Inferior parietal cortex (tissue), 1 donor: ENCODE data around the gene DOCK2.
A peak's percentile ranks its signal among the peaks of the same experiment; 100 is the strongest.

Experiments
- DNase-seq: peaks from one replicate; pipeline ENCODE4 v3.0.0-alpha.2; 2016; ENCODE audit errors: extremely low spot score

DOCK2 gene

GRCh38 chr5:169688106-169688505 lies 51.0 kb downstream of the DOCK2 start:
- DNase-seq: no peak

DNA sequence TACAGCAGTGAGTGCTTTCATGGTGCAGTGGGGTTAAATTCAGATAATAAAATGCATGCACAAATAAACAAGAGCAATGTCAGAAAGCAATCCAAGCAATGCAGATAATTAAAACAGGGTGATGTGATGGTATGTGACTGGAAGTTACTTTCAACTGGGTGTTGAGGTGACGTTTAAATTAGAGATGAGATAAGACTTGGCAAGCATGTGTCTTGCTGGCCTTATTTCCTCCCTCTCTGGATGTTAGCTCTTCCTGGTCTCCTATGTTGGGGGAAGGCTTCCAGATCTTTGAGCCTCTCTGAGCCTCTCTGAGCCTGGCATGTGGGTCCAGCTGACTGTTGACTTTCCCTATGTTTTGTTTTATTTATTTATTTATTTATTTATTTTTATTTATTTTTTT lies 54.4 kb downstream of the DOCK2 start:
- no peak for DNase-seq

GRCh38 chr5:169694091-169694625 lies 57.1 kb downstream of the DOCK2 start:
- no peak for DNase-seq

DNA sequence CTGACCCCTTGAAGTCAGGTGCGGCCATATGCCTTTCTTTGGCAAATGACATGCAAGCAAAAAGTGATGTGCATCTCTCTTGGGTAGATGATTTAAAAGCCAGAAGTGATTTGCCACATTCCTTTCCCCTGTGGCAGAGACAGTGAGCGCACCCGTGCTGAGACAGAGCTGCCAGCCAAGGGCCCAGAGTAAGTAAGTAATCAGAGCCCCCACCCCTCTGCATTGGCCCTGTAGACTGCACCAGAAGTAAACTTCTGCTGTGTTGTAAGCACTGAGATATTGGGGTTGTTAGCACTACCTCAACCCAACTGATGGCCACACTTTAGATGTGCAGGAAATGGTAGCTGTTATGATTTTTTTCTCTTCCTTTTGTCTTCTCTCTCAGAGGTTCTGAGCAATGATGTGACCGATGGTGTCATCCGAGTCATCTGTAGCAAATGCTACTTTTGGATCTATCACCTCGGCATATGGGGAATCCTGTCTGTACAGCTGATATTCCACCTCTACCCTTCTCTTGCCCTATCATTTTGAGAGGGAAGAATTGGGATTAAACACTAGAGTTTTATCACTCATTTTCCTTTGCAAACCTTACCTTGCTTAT lies 58.0 kb downstream of the DOCK2 start:
- DNase-seq: no peak

- no peak for DNase-seq
These were observed 58.9 kb downstream of the DOCK2 start for GRCh38 chr5:169695919-169696490.

DNA sequence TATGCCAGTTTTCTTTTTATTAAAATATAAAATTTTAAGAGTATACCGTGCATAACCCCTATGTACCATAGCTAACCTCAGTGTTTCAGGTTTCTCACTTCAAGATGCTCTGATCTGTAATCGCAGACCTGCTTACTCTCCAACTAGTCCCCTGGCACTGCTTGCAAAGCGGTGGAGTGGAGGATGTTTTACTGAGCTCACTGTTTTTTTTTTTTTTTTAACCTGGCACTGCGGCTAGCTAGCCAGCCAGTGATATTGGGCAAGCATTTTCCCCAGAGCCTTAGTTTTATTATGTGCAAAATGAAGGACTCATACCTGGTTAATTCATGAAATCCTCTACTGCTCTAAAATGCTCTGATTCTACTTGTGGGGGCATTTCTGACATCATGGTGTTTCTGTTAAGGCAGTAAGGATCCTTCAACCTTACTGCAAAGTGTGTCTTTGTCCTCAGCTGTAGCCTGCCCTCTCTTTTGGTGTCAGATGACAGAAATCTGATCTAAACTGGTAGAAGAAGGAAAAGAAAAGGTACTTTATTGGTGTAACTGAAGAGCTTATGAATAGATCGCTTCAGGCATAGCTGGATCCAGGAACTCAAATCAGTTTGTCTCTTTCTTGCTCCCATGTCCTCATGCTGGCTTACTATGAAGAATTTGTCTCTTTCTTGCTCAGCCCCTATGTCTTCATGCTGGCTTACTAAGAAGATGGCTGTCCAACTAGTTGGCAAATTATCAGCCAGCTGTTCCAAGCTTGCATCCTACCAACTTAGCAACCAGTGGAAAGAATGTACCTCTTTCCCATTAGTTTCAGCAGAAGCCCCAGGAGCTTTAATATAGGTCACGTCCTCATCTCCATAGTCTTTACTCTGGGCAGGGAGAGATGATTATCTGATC lies 59.8 kb downstream of the DOCK2 start:
- no peak for DNase-seq

- no peak for DNase-seq
These were observed 60.4 kb downstream of the DOCK2 start for GRCh38 chr5:169697511-169697890.

- DNase-seq: no peak
These were observed 60.9 kb downstream of the DOCK2 start for GRCh38 chr5:169697976-169698375.

GRCh38 chr5:169700611-169701010 lies 63.5 kb downstream of the DOCK2 start:
- DNase-seq: no peak

DNA sequence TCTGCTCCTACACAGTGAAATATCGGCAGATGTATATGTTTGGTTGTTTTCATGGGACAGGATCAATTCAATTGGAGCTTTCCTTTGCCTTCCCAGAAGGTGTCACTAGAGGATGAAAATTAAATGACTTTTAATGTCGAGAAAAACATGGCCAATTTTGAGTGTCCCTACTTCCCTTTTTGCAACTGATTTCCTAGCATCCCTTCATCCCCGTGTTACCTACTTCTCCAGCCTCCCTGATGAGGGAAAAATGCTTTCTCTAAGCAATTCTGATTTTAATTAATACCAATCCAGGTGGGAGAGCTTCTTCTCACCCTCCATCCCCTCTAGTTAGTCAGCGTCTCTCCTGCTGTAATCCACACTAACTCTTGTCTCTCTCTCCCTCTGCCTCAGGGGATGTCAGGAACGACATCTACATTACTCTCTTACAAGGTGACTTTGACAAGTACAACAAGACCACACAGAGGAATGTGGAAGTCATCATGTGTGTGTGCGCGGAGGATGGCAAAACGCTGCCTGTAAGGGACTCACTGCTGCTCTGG lies 64.9 kb downstream of the DOCK2 start:
- DNase-seq: peak; percentile 77

DNA sequence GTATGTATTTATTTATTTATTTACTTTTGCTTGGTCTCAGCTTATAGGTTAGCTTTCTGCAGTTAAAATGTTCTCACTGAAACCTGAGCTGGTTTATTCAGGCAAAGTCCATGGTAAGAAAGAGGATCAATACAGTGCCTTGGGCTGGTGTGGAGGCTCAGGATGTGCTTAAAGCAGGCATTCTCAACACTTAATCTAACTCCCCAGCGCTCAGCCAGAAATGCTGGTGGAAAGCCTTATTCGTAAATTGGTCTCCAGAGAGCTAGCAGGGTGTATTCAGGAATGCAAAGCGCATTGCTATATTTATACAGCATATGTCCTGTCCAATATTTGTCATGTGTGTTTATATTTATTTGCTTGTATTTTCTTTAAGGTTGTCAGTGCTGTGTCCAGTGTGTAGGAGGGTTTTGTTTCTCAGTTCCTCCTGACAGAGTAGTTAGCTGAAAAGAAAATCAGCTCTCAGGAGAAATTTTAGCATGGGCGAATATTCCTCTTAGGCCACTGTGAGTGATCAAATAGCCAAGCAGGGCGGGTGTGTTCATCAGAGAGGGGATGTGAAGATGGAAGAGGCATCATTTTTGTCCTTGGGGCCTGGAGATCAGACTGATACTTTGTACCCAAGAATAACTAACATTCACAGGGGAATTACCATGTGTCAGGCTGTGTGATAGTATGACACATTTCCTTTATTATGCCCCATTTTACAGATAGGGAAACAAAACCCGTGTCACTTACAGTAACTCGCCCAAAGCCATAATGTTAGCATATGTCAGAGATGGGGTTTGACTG lies 65.8 kb downstream of the DOCK2 start:
- peak; percentile 12 for DNase-seq

DNA sequence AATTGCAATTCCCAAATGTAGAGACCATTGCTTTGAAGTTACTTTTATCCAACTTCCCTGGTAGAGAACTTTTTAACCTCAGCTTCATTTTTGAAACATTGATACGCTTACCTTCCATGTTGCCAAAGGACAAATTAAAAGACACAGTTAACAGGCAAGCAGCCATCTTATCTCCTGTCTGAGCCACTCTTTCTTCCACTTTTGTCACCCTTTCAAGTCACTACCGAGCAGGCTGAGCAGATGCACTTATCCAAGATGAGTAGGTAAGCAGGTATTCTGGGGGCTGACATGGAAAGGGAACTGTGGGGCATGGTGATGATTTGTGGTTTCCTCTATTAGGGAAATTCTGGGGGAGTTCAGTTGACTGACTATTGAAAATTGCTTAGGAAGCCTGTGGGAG lies 66.7 kb downstream of the DOCK2 start:
- no peak for DNase-seq

DNA sequence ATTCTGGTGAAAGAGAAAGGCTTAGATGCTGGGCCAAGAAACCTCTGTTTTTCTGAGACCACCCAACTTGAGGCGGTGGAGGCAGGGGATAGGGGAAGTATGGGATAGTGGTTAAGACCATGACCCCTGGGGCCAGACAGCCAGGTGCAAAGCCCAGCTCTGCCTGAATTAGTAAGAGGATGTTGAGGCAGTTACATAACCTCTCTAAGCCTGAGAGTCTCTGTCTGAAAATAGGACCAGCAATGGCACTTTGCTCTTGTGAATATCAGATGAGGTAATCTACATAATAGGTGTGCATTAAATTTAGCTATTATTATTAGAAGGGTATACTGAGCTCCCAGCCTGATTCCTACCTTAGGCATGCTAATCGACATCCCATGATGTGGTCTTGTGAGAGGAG lies 68.2 kb downstream of the DOCK2 start:
- no peak for DNase-seq

DNA sequence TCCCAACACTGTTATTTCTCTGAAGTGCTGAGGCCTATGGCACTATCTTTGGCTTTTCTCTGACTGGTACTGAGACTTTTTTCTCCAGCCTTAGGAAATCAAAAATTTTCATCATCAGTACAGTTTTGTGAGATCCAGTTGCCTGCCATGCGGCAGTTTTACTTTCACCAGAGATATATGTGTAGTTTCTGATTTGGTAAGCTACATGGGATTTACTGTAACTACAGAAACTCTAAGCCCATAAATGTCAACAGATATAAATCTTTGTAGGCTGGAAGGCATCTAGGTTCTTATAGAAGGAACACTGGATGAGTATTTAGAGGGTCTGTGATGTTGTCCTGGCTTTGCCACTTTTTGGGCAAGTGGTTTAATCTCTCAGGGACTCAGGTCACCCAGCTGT lies 69.0 kb downstream of the DOCK2 start:
- no peak for DNase-seq

DNA sequence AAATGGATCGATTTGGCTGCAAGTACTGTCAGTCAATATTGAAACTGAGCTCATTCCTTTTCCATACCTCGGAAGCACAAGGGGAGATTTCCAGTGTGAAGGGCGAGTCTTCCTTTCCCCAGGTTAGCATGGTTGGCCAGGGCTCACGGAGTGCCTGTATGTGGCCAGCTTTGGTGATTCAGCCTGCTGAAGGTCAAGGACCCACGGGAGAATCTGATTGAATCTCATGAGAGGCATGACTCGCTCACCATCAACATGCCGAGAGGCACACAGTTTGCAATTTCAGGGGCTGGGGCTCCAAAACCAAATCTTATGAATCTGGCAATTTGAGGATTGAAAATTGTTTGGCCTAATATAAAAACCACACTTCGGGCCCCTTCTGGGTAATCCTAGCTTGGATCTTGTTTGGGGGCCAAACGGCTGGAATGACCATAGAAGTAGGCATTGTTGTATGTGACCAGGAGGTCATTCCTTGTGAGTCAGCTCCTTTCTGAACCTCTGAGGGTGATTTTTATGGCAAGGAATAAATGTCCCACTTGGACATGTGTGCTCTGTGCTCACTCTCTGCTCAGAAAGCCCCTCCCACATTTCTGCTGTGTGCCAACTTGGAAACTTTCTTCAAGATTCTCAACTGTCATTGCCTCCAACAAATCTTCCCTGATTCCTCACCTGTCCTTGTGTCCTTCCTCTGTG lies 69.8 kb downstream of the DOCK2 start:
- no peak for DNase-seq

GRCh38 chr5:169707686-169708085 lies 70.6 kb downstream of the DOCK2 start:
- no peak for DNase-seq

GRCh38 chr5:169710675-169711074 lies 73.6 kb downstream of the DOCK2 start:
- DNase-seq: peak; percentile 44

GRCh38 chr5:169711551-169712225 lies 74.6 kb downstream of the DOCK2 start:
- no peak for DNase-seq

DNA sequence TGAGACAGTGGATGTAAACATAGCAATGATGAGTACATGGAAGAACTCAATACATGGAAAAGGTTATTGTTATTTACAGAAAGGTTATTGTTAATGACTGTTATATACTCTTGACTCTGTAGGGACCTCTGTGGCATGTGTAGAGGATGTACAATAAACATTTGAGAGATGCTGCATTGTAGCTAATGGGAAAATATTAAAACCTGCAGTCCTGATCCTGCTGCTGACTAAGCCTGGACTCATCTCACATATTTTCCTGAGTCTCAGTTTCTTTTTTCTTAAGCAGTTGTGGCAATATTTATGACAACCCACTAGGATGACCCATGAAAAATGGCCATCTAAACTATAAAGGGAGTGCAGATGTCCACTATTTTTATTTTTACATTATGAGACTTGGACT lies 75.4 kb downstream of the DOCK2 start:
- no peak for DNase-seq

GRCh38 chr5:169716287-169716686 lies 79.2 kb downstream of the DOCK2 start:
- no peak for DNase-seq

DNA sequence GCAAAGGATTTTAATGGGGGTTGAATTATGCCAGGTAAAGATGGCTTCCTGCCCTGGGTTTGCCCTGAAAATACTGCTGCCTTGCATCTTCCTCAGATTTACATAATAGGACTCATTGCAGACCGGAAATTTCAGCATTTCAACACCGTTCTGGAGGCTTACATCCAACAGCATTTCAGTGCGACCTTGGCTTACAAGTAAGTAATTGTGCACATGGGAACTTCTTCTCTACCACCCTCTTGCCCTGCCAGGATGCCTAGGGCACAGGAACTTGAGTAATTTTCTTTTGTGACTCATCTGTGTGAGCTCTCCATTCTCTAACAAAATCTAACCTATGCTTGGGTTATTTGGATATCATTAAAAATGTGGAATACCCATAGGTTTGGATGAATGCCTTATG lies 80.2 kb downstream of the DOCK2 start:
- no peak for DNase-seq
